HEK293 (cell line): ENCODE measurements around the gene RAP1B.

Experiments used
- CTCF ChIP-seq: fragments of 450-650 bp; formaldehyde crosslinking; IDR thresholded peaks from 2 replicates; pipeline ENCODE4 v1.5.1; 2016; ENCODE audit warnings: missing biosample characterization, missing genetic modification characterization
- REST ChIP-seq: fragments of 450-650 bp; formaldehyde crosslinking; IDR thresholded peaks from 2 replicates; pipeline ENCODE4 v1.5.1; 2016; ENCODE audit warnings: missing biosample characterization, missing genetic modification characterization
- ZBTB49 ChIP-seq: fragments of 450-650 bp; formaldehyde crosslinking; IDR thresholded peaks from 2 replicates; pipeline ENCODE4 v1.5.1; 2016; ENCODE audit warnings: missing biosample characterization, missing genetic modification characterization, low read depth
- ZFP3 ChIP-seq: fragments of 450-650 bp; formaldehyde crosslinking; IDR thresholded peaks from 2 replicates; pipeline ENCODE4 v1.5.1; 2016; ENCODE audit warnings: low read depth, missing biosample characterization, missing genetic modification characterization
- ZNF768 ChIP-seq: fragments of 450-650 bp; formaldehyde crosslinking; IDR thresholded peaks from 2 replicates; pipeline ENCODE4 v1.5.1; 2018; ENCODE audit warnings: missing biosample characterization, mild to moderate bottlenecking, missing genetic modification characterization
- ZNF791 ChIP-seq: fragments of 450-650 bp; formaldehyde crosslinking; IDR thresholded peaks from 2 replicates; pipeline ENCODE4 v1.5.1; 2016; ENCODE audit warnings: missing biosample characterization, missing genetic modification characterization
- ZSCAN16 ChIP-seq: fragments of 450-650 bp; formaldehyde crosslinking; IDR thresholded peaks from 2 replicates; pipeline ENCODE4 v1.5.1; 2016; ENCODE audit warnings: missing biosample characterization, missing genetic modification characterization

GRCh38 chr12:68671179-68671578 lies 60.5 kb downstream of the RAP1B start:
- no peak for TF ChIP-seq CTCF (tag by site-specific recombination)
- no peak for TF ChIP-seq REST (tag by site-specific recombination)
- no peak for TF ChIP-seq ZBTB49
- no peak for TF ChIP-seq ZSCAN16 (tag by site-specific recombination)
- TF ChIP-seq ZFP3 (tag by site-specific recombination) = no peak
- no peak for TF ChIP-seq ZNF768 (tag by site-specific recombination)
- no peak for TF ChIP-seq ZNF791 (tag by site-specific recombination)
